H1 (cell line): ENCODE data around the gene MYG1. TPM values are rescaled to one million over a fixed set of nuclear protein-coding genes. Genes with fewer than 3 reads are reported as not detected.
A peak's percentile ranks its signal among the peaks of the same experiment; 100 is the strongest.

ENCODE experiments used
- CTCF ChIA-PET: fragments of 300-600 bp; sonication (Branson Sonifier 250); formaldehyde crosslinking; loops from one replicate; lab custom pipeline; 2021; ENCODE audit not compliant: partially characterized antibody; lab: Charles Lee
- POLR2A ChIA-PET: fragments of 300-600 bp; sonication (Branson Sonifier 250); formaldehyde crosslinking; loops from one replicate; lab custom pipeline; 2021; ENCODE audit warnings: inconsistent platforms; ENCODE audit not compliant: partially characterized antibody; lab: Charles Lee
- DNase-seq, 2 experiments: peaks; one replicate each; pipeline versions ENCODE4 v3.0.0 to v3.0.0-alpha.2; 2010 to 2022; ENCODE audit warnings: low spot score in 2 of 2, low read depth in 1 of 2, mixed read lengths in 1 of 2
- FAIRE-seq: peaks from 2 replicates; lab custom pipeline; 2011; peaks lifted over from hg19 to GRCh38; lab: Jason Lieb, UNC
- H2AFZ ChIP-seq: 2 replicates; pipeline ENCODE4 v1.8.1; 2012; ENCODE audit warnings: low read length, inconsistent platforms
- H2AK5ac ChIP-seq: 2 replicates; pipeline ENCODE4 v1.6.1; 2013; ENCODE audit warnings: low read depth, low read length
- H2BK120ac ChIP-seq: replicated peaks from 2 replicates; pipeline ENCODE3; 2013; ENCODE audit warnings: low read depth, low read length, inconsistent platforms
- H2BK12ac ChIP-seq: 2 replicates; pipeline ENCODE4 v1.6.1; 2013; ENCODE audit warnings: low read depth, low read length
- H2BK15ac ChIP-seq: 2 replicates; pipeline ENCODE4 v1.6.1; 2013; ENCODE audit warnings: low read length
- H2BK20ac ChIP-seq: 2 replicates; pipeline ENCODE4 v1.6.1; 2013; ENCODE audit warnings: low read length
- H2BK5ac ChIP-seq: 2 replicates; pipeline ENCODE4 v1.6.1; 2013; ENCODE audit warnings: low read depth, low read length
- H3K14ac ChIP-seq: 2 replicates; pipeline ENCODE4 v1.6.1; 2013; ENCODE audit warnings: inconsistent platforms; ENCODE audit not compliant: insufficient read length
- H3K18ac ChIP-seq: 2 replicates; pipeline ENCODE4 v1.6.1; 2013; ENCODE audit warnings: low read length; ENCODE audit errors: extremely low read depth
- H3K23ac ChIP-seq: 2 replicates; pipeline ENCODE4 v1.6.1; 2013; ENCODE audit warnings: inconsistent platforms; ENCODE audit not compliant: insufficient read length
- H3K23me2 ChIP-seq: 2 replicates; pipeline ENCODE4 v1.6.1; 2013; ENCODE audit warnings: low read depth, low read length
- H3K27ac ChIP-seq: 2 replicates; pipeline ENCODE4 v1.6.1; 2011; ENCODE audit warnings: low read depth, low read length, inconsistent platforms
- H3K27me3 ChIP-seq, 4 experiments: replicated peaks in 1 of 4; 1 replicate in 1 of 4; 2 replicates in 3 of 4; pipeline versions ENCODE4 v1.6.1 to v1.8.1; 2011 to 2013; ENCODE audit warnings: low read length in 3 of 4, mild to moderate bottlenecking in 3 of 4, inconsistent platforms in 2 of 4, mixed read lengths in 2 of 4, moderate library complexity in 1 of 4; ENCODE audit not compliant: control insufficient read depth in 3 of 4, insufficient read depth in 3 of 4; ENCODE audit errors: extremely low read depth in 1 of 4
- H3K36me3 ChIP-seq, 4 experiments: 2 replicates each; pipeline versions ENCODE4 v1.6.1 to v1.8.1; 2011 to 2013; ENCODE audit warnings: mild to moderate bottlenecking in 4 of 4, low read length in 3 of 4, moderate library complexity in 2 of 4, control low read depth in 1 of 4, inconsistent platforms in 1 of 4; ENCODE audit not compliant: insufficient read depth in 4 of 4, control insufficient read depth in 2 of 4
- H3K4ac ChIP-seq: replicated peaks from 2 replicates; pipeline ENCODE3; 2013; ENCODE audit warnings: low read length, low read depth, mixed read lengths, inconsistent platforms; ENCODE audit not compliant: insufficient read length
- H3K4me1 ChIP-seq, 4 experiments: replicated peaks in 1 of 4; 1 replicate in 1 of 4; 2 replicates in 3 of 4; pipeline versions ENCODE4 v1.6.1 to v1.8.1; 2011 to 2013; ENCODE audit warnings: low read length in 3 of 4, inconsistent platforms in 2 of 4, mixed read lengths in 1 of 4; ENCODE audit not compliant: insufficient read depth in 4 of 4, control insufficient read depth in 3 of 4
- H3K4me2 ChIP-seq, 2 experiments: 2 replicates each; pipeline versions ENCODE4 v1.6.1 to v1.8.1; 2011 to 2013; ENCODE audit warnings: low read depth in 2 of 2, low read length in 2 of 2, control low read depth in 1 of 2, inconsistent platforms in 1 of 2, mild to moderate bottlenecking in 1 of 2; ENCODE audit not compliant: insufficient read depth in 1 of 2
- H3K4me3 ChIP-seq, 4 experiments: fragments of 200-600, 300-600 bp in 1 of 4; sonication (generic), shearing (Covaris generic), sonication (Bioruptor Twin) in 1 of 4; 2 replicates each; pipeline versions ENCODE4 v1.5.1 to v1.8.1; 2011 to 2016; ENCODE audit warnings: low read length in 4 of 4, low read depth in 3 of 4, control low read depth in 2 of 4, inconsistent platforms in 2 of 4, mild to moderate bottlenecking in 2 of 4, mixed read lengths in 1 of 4, moderate library complexity in 1 of 4; ENCODE audit not compliant: insufficient read depth in 2 of 4; ENCODE audit errors: extremely low read depth in 1 of 4
- H3K56ac ChIP-seq: replicated peaks from 2 replicates; pipeline ENCODE3; 2013; ENCODE audit warnings: low read depth, mild to moderate bottlenecking, mixed read lengths, low read length, inconsistent platforms; ENCODE audit not compliant: insufficient read length
- H3K79me1 ChIP-seq: 2 replicates; pipeline ENCODE4 v1.6.1; 2013; ENCODE audit warnings: low read depth, low read length, control low read depth
- H3K79me2 ChIP-seq, 2 experiments: 2 replicates each; pipeline versions ENCODE4 v1.6.1 to v1.8.1; 2012 to 2013; ENCODE audit warnings: low read length in 2 of 2, mild to moderate bottlenecking in 2 of 2, inconsistent platforms in 1 of 2; ENCODE audit not compliant: insufficient read depth in 2 of 2, control insufficient read depth in 1 of 2
- H3K9ac ChIP-seq, 4 experiments: replicated peaks in 1 of 4; 1 replicate in 1 of 4; 2 replicates in 3 of 4; pipeline versions ENCODE4 v1.6.1 to v1.8.1; 2011 to 2013; ENCODE audit warnings: low read depth in 3 of 4, low read length in 3 of 4, control low read depth in 2 of 4, mild to moderate bottlenecking in 2 of 4, moderate library complexity in 2 of 4, inconsistent platforms in 1 of 4; ENCODE audit errors: extremely low read depth in 1 of 4
- H3K9me3 ChIP-seq, 2 experiments: 2 replicates each; pipeline versions ENCODE4 v1.6.1 to v1.8.1; 2012 to 2013; ENCODE audit warnings: mild to moderate bottlenecking in 2 of 2, moderate library complexity in 2 of 2, control low read depth in 1 of 2, inconsistent platforms in 1 of 2, low read depth in 1 of 2, low read length in 1 of 2, mixed read lengths in 1 of 2; ENCODE audit not compliant: insufficient read depth in 2 of 2
- H4K20me1 ChIP-seq, 2 experiments: replicated peaks in 1 of 2; 2 replicates each; pipeline versions ENCODE3 to v1.8.1; 2011 to 2013; ENCODE audit warnings: inconsistent platforms in 2 of 2, low read length in 2 of 2, mild to moderate bottlenecking in 1 of 2; ENCODE audit not compliant: insufficient read depth in 2 of 2, control insufficient read depth in 1 of 2
- H4K5ac ChIP-seq: 2 replicates; pipeline ENCODE4 v1.6.1; 2013; ENCODE audit warnings: low read length, low read depth, mixed read lengths, inconsistent platforms; ENCODE audit not compliant: insufficient read length
- H4K8ac ChIP-seq: 2 replicates; pipeline ENCODE4 v1.8.0; 2013; ENCODE audit warnings: mild to moderate bottlenecking, moderate library complexity, low read length, inconsistent platforms; ENCODE audit not compliant: insufficient read depth; ENCODE audit errors: extremely low read depth
- H4K91ac ChIP-seq: replicated peaks from 2 replicates; pipeline ENCODE3; 2013; ENCODE audit warnings: low read length, mixed read lengths, inconsistent platforms; ENCODE audit not compliant: insufficient read length
- ASH2L ChIP-seq: fragments of 200-600, 300-600 bp; sonication (generic); IDR thresholded peaks from one replicate; pipeline ENCODE4 v1.7.1; 2017; ENCODE audit warnings: low read length
- EGR1 ChIP-seq: IDR thresholded peaks from 2 replicates; pipeline ENCODE4 v1.6.1; 2011; ENCODE audit warnings: low read depth, low read length, borderline replicate concordance
- GABPA ChIP-seq: IDR thresholded peaks from 2 replicates; pipeline ENCODE4 v1.6.1; 2011; ENCODE audit warnings: mild to moderate bottlenecking, low read length, moderate library complexity, borderline replicate concordance; ENCODE audit not compliant: insufficient read depth
- SP4 ChIP-seq: IDR thresholded peaks from 2 replicates; pipeline ENCODE4 v1.6.1; 2012; ENCODE audit warnings: low read length, inconsistent platforms
- TAF1 ChIP-seq: IDR thresholded peaks from 2 replicates; pipeline ENCODE4 v1.6.1; 2011; ENCODE audit warnings: mild to moderate bottlenecking, low read depth, low read length
- TBP ChIP-seq: IDR thresholded peaks from 2 replicates; pipeline ENCODE4 v1.6.1; 2011; ENCODE audit warnings: low read depth, low read length, improper control_type of control experiment
- YY1 ChIP-seq: IDR thresholded peaks from 2 replicates; pipeline ENCODE4 v1.6.1; 2011; ENCODE audit warnings: low read depth, mild to moderate bottlenecking, low read length
- ZNF274 ChIP-seq: IDR thresholded peaks from 2 replicates; pipeline ENCODE4 v1.7.0; 2012; ENCODE audit warnings: low read length, borderline replicate concordance; ENCODE audit errors: extremely low read depth
- WGBS, 2 experiments: shearing (Covaris generic) in 1 of 2; methylation state at CpG; one replicate each; pipeline versions ENCODE4 v1.1.6 to v1.1.7; 2013 to 2015; ENCODE audit warnings: low lambda C conversion rate in 2 of 2, mixed read lengths in 2 of 2, inconsistent platforms in 1 of 2, low coverage in 1 of 2, missing lambda C conversion rate in 1 of 2; ENCODE audit not compliant: insufficient replicate concordance in 2 of 2, insufficient coverage in 1 of 2, insufficient read length in 1 of 2; ENCODE audit errors: extremely low coverage in 1 of 2, missing lambda C conversion rate in 1 of 2; 5-methylcytosine and 5-hydroxymethylcytosine counted together
- polyA plus RNA-seq, 7 experiments: library from polyadenylated mRNA; depleted of rRNA in 3 of 7; stranded (reverse) in 5 of 7; unstranded in 2 of 7; fragments of >200 nt in 5 of 7; fragments of 200-250 nt in 2 of 7; gene quantifications; 1 replicate in 5 of 7; 2 replicates in 1 of 7; 4 replicates in 1 of 7; pipeline versions ENCODE4 v1.2.1 to v1.2.3, GENCODE V29; 2011 to 2013; ENCODE audit warnings: missing spikeins in 2 of 7, mixed read lengths in 2 of 7
- total RNA-seq: library from RNA; stranded (reverse); fragmentation: NEBNext Ultra II Directional; extraction: Animal tissue kit (Norgen Biotek cat#: 25700); gene quantifications from 2 replicates; pipeline ENCODE4 v1.2.1, GENCODE V29; 2021
- TF ChIP-seq, protein P1 (sequence below): IDR thresholded peaks from 2 replicates; pipeline ENCODE4 v1.6.1; 2012; ENCODE audit warnings: inconsistent platforms
- TF ChIP-seq, protein P2 (sequence below): IDR thresholded peaks from 2 replicates; pipeline ENCODE4 v1.6.1; 2011; ENCODE audit warnings: low read depth, mild to moderate bottlenecking, low read length; ENCODE audit not compliant: insufficient read depth

Gene MYG1
- total and polyA plus RNA-seq, 2 of the 8 experiments (the other 6 are each of a cell fraction or from before 2014, with no cell fraction given): 83.3 to 104 TPM

DNA sequence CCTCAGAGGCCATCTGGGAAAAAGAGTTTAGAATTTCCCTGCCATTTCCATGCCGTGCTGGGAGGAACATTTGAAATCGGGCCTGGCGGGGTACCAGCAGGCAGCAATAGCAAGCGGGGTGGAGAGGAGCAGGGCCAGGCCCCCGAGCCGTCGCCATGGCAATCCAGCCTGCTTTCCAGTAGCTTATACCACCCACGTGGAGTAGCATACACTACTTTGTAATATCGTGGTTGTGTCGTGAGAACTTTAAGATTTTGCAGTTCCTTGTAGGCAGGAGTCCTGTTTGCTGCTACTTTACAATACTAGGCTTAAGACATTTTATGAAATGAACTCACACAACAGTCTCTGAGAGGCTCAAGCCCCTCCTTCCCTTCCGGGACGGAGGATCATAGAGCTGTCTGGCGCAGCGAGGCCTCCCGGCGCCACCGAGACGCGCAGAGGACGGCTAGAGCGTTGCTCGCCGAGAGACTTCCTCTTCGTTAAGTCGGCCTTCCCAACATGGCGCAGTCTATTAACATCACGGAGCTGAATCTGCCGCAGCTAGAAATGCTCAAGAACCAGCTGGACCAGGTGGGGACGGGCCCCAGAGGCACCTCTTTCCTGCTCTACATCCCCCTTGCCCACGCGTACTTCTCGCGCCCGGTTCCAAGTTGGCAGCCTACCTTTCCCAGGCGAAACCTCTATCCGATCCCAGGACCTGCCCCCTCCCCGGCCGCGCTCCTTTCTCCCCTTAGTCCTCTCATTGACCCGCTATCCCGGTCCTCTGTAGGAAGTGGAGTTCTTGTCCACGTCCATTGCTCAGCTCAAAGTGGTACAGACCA lies 4.2 kb upstream of the MYG1 start, which contains the start of gene PFDN5:
PFDN5 (plus strand) TSS at position 473 of the 821 bp plus-strand sequence; CDS start at position 499, 26 bp downstream.
- peaks cover 0 to 4% (median 2%) of the 10 kb centered on the region in 4 experiments; a peak in 5 of 7 replicates for H3K4me1 ChIP-seq
- DNase-seq (peak; percentile 61 to 86), FAIRE-seq (peak; percentile 73)
- peaks cover 8 to 24% (median 21%) of the 10 kb centered on the region in 4 experiments for H3K36me3 ChIP-seq
- peak within 1 kb of the TSS; percentile 92 for H2BK120ac ChIP-seq
- H3K79me2 ChIP-seq: peaks cover 5 to 19% of the 10 kb centered on the region in 2 experiments; a peak in 3 of 4 replicates
- H3K4me2 ChIP-seq: peak within 1 kb of the TSS; percentile 93 to 95
- H3K27me3 ChIP-seq: no peaks in the 10 kb centered on the region
- H3K23ac ChIP-seq: no peak within 1 kb of the TSS
- H4K20me1 ChIP-seq: no peaks in the 10 kb centered on the region
- no peak within 1 kb of the TSS for H3K14ac ChIP-seq
- H2BK5ac ChIP-seq: peak within 1 kb of the TSS; percentile 68
- 5% methylated on average over 37 of the region's 42 CpGs; no CpG with 5 or more reads in 1 of the 2 experiments for WGBS, 2 experiments
- H2BK15ac ChIP-seq: 0 out of 2 replicates have a peak within 1 kb of the TSS, but pooled peaks have one; percentile 72
- peak within 1 kb of the TSS; percentile 87 for H3K56ac ChIP-seq
- peak within 1 kb of the TSS; percentile 99 for H2AFZ ChIP-seq
- peak within 1 kb of the TSS; percentile 52; the same call in 1 of the 2 replicates for H3K18ac ChIP-seq
- peak within 1 kb of the TSS; percentile 70 for H3K27ac ChIP-seq
- no peak within 1 kb of the TSS for H2BK20ac ChIP-seq
- ChIA-PET POLR2A (interaction anchor here (0.7 to 6.7 kb wide), 23 partner anchors 8 to 216 kb away, joined by 3 to 76 read pairs (median 5); partner anchors contain the start of genes AAAS, ESPL1, SPRYD3 and TARBP2), CTCF (interaction anchor here (0.6 to 28.3 kb wide), 14 partner anchors 9 to 690 kb away, joined by 3 to 573 read pairs (median 5); partner anchors contain the start of genes AAAS, HOXC10 and ITGB7)
- H3K4me3 ChIP-seq: peak within 1 kb of the TSS; percentile 70 to 100 (median 100)
- H4K5ac ChIP-seq: peak within 1 kb of the TSS; percentile 85
- H3K9me3 ChIP-seq: no peaks in the 10 kb centered on the region
- peak within 1 kb of the TSS; percentile 94; the same call in 1 of the 2 replicates for H4K8ac ChIP-seq
- peak within 1 kb of the TSS; percentile 94 for H4K91ac ChIP-seq
- peak within 1 kb of the TSS; percentile 90 to 95 (median 92) for H3K9ac ChIP-seq
- peak within 1 kb of the TSS; percentile 87 for H3K4ac ChIP-seq
- no peak within 1 kb of the TSS for H2BK12ac ChIP-seq
- H3K23me2 ChIP-seq: peaks cover 10% of the 10 kb centered on the region
- H2AK5ac ChIP-seq: 0 out of 2 replicates have a peak within 1 kb of the TSS, but pooled peaks have one; percentile 15
- H3K79me1 ChIP-seq: 0 out of 2 replicates have a peak, but pooled peaks cover under 1% of the 10 kb centered on the region
- TF ChIP-seq YY1: peak; percentile 93
- peak; percentile 95 for TF ChIP-seq TAF1
- peak; percentile 92 for TF ChIP-seq TBP
- no peak for TF ChIP-seq ZNF274
- TF ChIP-seq, protein P1, sequence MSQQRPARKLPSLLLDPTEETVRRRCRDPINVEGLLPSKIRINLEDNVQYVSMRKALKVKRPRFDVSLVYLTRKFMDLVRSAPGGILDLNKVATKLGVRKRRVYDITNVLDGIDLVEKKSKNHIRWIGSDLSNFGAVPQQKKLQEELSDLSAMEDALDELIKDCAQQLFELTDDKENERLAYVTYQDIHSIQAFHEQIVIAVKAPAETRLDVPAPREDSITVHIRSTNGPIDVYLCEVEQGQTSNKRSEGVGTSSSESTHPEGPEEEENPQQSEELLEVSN: 0 out of 2 replicates have a peak, but pooled peaks have one; percentile 18
- TF ChIP-seq SP4: no peak
- peak; percentile 89 for TF ChIP-seq EGR1
- TF ChIP-seq, protein P2, sequence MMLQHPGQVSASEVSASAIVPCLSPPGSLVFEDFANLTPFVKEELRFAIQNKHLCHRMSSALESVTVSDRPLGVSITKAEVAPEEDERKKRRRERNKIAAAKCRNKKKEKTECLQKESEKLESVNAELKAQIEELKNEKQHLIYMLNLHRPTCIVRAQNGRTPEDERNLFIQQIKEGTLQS: no peak
- peak; percentile 54 for TF ChIP-seq ASH2L
- TF ChIP-seq GABPA: peak; percentile 59; the same call in 1 of the 2 replicates
